Dermis lymphatic vessel endothelial cell (primary cell): ENCODE measurements around the gene RPP30. TPM values are rescaled to one million over a fixed set of nuclear protein-coding genes. Genes with fewer than 3 reads are reported as not detected.

Source experiments
- total RNA-seq: library from RNA; depleted of rRNA; stranded (reverse); fragments of >200 nt; gene quantifications from 2 replicates; pipeline ENCODE4 v1.2.1, GENCODE V29; 2014

The RPP30 gene
- total RNA-seq = 26.2 and 35.1 TPM in 2 replicates

DNA sequence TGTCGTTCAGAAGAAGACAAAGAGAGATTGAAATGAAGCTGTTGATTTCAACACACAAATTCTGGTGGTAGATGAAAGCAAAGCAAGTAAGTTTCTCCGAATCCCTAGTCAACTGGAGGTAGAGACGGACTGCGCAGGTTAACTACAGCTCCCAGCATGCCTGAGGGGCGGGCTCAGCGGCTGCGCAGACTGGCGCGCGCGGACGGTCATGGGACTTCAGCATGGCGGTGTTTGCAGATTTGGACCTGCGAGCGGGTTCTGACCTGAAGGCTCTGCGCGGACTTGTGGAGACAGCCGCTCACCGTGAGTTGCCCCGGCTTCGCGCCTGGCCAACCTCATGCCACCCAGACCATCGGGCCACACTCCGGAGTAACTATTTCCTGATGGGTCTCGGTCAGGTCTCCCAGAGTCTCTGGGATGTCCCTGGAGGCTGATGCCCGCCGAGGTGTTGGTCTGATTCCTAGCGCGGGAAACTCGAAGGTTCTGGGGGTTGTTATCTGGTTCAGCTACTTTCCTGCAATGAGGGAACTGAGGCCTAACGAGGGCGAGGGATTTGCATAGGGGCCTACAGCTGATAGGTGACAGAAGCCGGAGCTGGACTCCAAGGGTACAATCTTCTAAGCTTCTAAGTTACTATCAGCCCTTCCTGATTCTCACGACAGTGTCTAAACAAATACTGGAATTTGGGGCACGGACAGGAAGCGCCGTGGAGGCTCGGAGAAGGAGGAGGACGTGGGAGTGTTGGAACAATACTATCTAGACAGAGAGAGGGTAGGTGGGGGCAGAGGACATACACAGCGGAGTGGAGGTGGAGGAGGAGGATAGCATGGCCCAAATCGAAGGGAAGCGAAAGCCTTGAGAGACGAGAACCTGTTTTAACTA is at the start of gene RPP30:
Gene RPP30 (plus strand): TSS at position 209 of the 882 bp plus-strand sequence. CDS start 13 bp downstream, at position 222.

DNA sequence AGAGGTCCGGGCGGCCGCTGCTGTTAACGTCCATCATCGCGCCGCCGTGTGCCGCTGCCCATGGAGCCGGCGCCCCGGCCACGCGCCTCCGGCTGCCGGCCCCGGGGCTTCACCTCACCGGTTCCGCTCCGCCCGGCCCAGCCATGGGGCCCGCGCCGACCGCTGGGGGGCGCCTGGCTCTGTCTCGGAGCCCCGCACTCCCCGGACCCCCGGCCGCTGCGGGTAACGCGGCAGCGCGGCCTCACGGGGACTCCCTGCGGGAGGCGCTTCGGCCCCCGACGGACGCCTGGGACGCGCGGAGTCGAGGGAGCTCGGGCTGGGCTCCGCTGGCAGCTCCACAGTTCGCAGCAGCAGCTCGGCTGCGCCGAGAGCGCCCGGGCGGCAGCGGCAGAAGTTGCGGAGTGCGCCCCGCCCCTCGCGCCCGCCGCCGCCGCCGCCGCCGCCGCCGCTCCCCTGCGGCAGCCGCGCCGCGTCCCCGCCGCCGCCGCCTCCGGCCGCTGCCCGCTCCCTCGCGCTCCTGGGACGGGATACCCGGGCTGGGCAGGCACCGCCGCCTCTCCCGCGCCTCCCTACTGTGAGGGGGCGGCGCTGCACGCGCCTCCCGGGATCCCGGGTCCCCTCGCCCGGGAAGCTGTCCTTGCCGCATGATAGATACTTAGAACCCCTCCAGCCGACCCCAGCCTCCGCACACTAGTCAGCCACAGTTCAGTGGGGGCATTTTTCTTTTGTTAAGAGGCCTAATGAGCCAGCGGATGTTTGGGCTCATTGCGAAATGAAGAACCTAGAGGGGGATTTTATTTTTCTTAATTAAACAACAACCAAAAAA is 13.9 kb upstream of the RPP30 start, which contains the start of gene HTR7:
Gene HTR7 (minus strand): TSS at position 405 of the 826 bp plus-strand sequence. CDS start 368 bp downstream, at position 37.

DNA sequence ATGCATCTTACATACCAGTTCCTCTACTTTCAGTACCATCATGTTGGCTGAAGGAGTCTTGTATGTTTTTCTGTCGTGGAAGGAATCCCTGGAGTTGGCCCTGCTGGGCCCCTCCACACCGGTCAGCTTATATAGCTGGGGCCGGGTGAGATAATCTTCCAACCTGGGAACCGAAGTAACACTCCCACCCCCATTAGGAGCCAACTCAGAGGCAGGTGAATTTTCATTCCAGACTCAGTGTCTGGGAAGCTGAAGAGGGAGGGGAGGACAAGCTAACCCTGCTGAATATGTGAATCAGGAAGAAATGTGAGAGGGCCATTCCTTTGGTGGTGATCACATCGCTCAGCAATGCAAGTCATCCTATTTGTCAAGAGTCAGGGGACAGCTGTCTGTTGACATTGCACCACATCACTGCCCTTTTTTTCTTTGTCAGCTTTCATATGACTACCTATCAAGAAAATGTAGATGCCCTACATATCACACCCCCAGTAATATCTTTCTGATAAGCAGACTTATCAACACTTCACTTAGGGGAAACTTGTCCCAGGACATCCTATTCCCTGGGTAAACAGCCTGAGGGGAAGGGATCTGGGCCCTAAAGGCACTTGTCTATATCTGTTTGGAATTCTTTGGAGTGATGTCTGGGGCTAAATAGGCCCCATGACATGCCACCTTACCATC is 49.4 kb downstream of the RPP30 start, which contains the start of gene ANKRD1:
Gene ANKRD1 (minus strand): TSS at position 102 of the 681 bp plus-strand sequence. CDS start 60 bp downstream, at position 42.

Other genes starting within 250 kb of the RPP30 start
- 0.09 and 0.22 TPM in 2 replicates for gene HTR7, start 13.9 kb upstream of the RPP30 start, total RNA-seq
- 92.0 and 289 TPM in 2 replicates for gene ANKRD1, start 49.1 kb downstream of the RPP30 start, total RNA-seq